Trophoblast cell (in vitro differentiated cells and primary cell): ENCODE data around the gene LRWD1.
"Not testable (repeated sequence)": the region's sequence is repeated elsewhere in the genome, so short reads cannot be mapped to it uniquely, and the experiment has no call there.

Experiments
- DNase-seq, 2 donors: peaks; one replicate each; pipeline ENCODE4 v3.0.0-alpha.2; 2016
- H2AFZ ChIP-seq: 2 replicates; pipeline ENCODE4 v1.6.1; 2013; ENCODE audit warnings: low read length, moderate library complexity, mild to moderate bottlenecking; ENCODE audit not compliant: insufficient read depth, poor library complexity
- H2AK5ac ChIP-seq: 2 replicates; pipeline ENCODE4 v1.6.1; 2013; ENCODE audit warnings: mild to moderate bottlenecking, low read length
- H2BK120ac ChIP-seq: 2 replicates; pipeline ENCODE4 v1.6.1; 2013; ENCODE audit warnings: low read length, mild to moderate bottlenecking, moderate library complexity; ENCODE audit not compliant: insufficient read depth, poor library complexity
- H2BK12ac ChIP-seq: 2 replicates; pipeline ENCODE4 v1.6.1; 2013; ENCODE audit warnings: mild to moderate bottlenecking, low read length, moderate library complexity
- H2BK5ac ChIP-seq: 2 replicates; pipeline ENCODE4 v1.6.1; 2013; ENCODE audit warnings: low read length, low read depth, moderate library complexity, mild to moderate bottlenecking; ENCODE audit not compliant: poor library complexity
- H3K14ac ChIP-seq: 2 replicates; pipeline ENCODE4 v1.6.1; 2013; ENCODE audit warnings: mild to moderate bottlenecking, low read length
- H3K18ac ChIP-seq: 2 replicates; pipeline ENCODE4 v1.6.1; 2013; ENCODE audit warnings: mild to moderate bottlenecking, low read length
- H3K23ac ChIP-seq: 2 replicates; pipeline ENCODE4 v1.6.1; 2013; ENCODE audit warnings: low read length
- H3K27ac ChIP-seq: 2 replicates; pipeline ENCODE4 v1.5.1; 2013; ENCODE audit warnings: low read depth, mild to moderate bottlenecking, inconsistent platforms, low read length, moderate library complexity
- H3K27me3 ChIP-seq: 2 replicates; pipeline ENCODE4 v1.6.1; 2013; ENCODE audit warnings: inconsistent platforms, mild to moderate bottlenecking, low read length, moderate library complexity; ENCODE audit not compliant: insufficient read depth
- H3K36me3 ChIP-seq, 2 experiments: 1 replicate in 1 of 2; 2 replicates in 1 of 2; pipeline ENCODE4 v1.6.1; 2013; ENCODE audit warnings: low read length in 2 of 2, mild to moderate bottlenecking in 2 of 2, moderate library complexity in 1 of 2; ENCODE audit not compliant: insufficient read depth in 2 of 2, control insufficient read depth in 1 of 2
- H3K4ac ChIP-seq: 2 replicates; pipeline ENCODE4 v1.6.1; 2013; ENCODE audit warnings: low read depth, mild to moderate bottlenecking, low read length, moderate library complexity
- H3K4me1 ChIP-seq, 2 experiments: 1 replicate in 1 of 2; 2 replicates in 1 of 2; pipeline ENCODE4 v1.6.1; 2013; ENCODE audit warnings: low read length in 2 of 2, mild to moderate bottlenecking in 2 of 2, moderate library complexity in 1 of 2; ENCODE audit not compliant: insufficient read depth in 2 of 2, control insufficient read depth in 1 of 2
- H3K4me2 ChIP-seq: 2 replicates; pipeline ENCODE4 v1.6.1; 2013; ENCODE audit warnings: inconsistent platforms, mild to moderate bottlenecking, low read length, moderate library complexity
- H3K4me3 ChIP-seq: 2 replicates; pipeline ENCODE4 v1.5.1; 2013; ENCODE audit warnings: mild to moderate bottlenecking, low read depth, low read length, inconsistent platforms
- H3K79me1 ChIP-seq: one replicate; pipeline ENCODE4 v1.6.1; 2013; ENCODE audit warnings: low read length
- H3K79me2 ChIP-seq: 2 replicates; pipeline ENCODE4 v1.6.1; 2013; ENCODE audit warnings: low read length, mild to moderate bottlenecking; ENCODE audit not compliant: control insufficient read depth, insufficient read depth, poor library complexity
- H3K9ac ChIP-seq: 2 replicates; pipeline ENCODE4 v1.6.1; 2013; ENCODE audit warnings: mild to moderate bottlenecking, low read length
- H3K9me3 ChIP-seq: 2 replicates; pipeline ENCODE4 v1.6.1; 2013; ENCODE audit warnings: low read depth, mild to moderate bottlenecking, control low read depth, inconsistent platforms, low read length; ENCODE audit not compliant: insufficient read depth
- H4K12ac ChIP-seq: 2 replicates; pipeline ENCODE4 v1.6.1; 2013; ENCODE audit warnings: low read depth, mild to moderate bottlenecking, low read length, moderate library complexity
- H4K8ac ChIP-seq: 2 replicates; pipeline ENCODE4 v1.6.1; 2013; ENCODE audit warnings: low read depth, mild to moderate bottlenecking, low read length, moderate library complexity
- H4K91ac ChIP-seq: one replicate; pipeline ENCODE4 v1.6.1; 2013; ENCODE audit warnings: low read depth, mild to moderate bottlenecking, low read length, moderate library complexity
- WGBS: extraction: QIAGEN DNeasy Blood & Tissue Kit; methylation state at CpG from one replicate; pipeline ENCODE4 v1.1.7; 2013; ENCODE audit warnings: missing lambda C conversion rate; ENCODE audit not compliant: insufficient read length, insufficient coverage; ENCODE audit errors: extremely low coverage; 5-methylcytosine and 5-hydroxymethylcytosine counted together

The LRWD1 gene

DNA sequence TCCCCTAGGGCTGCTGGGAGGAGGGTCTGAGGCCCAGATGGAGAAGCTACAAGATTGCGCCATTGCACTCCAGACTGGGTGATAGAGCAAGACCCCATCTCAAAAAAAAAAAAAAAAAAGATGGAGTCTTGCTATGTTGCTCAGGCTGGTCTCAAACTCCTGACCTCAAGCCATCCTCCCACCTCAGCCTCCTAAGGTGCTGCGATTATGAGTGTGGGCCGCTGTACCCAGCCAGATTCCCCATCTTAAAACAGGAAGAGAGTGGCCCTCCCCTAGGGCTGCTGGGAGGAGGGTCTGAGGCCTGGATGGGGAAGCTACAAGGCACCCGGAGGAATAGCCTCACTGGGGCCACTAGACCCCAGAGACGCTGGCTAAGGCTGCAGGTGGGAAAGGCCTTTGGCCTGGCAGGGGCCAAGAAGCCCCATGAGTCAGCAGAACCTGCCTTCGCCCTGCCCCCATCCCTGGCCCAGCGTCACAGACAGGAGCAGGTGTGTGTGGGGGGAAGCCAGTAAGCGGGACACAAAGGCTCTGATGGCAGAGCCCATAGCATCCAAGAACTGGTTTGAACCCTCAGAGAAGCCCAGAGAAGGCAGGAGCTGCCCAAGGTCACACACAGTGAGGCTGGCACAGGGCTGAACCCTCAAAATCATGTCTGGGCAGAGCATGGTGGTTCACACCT is 42.8 kb downstream of the LRWD1 start:
- H3K14ac ChIP-seq, H4K8ac ChIP-seq, H3K9me3 ChIP-seq, H2BK120ac ChIP-seq, H3K4me2 ChIP-seq, H3K4me1 ChIP-seq, H2BK5ac ChIP-seq, H2AK5ac ChIP-seq, H3K27ac ChIP-seq, H3K36me3 ChIP-seq, H3K4me3 ChIP-seq, H2BK12ac ChIP-seq, H3K23ac ChIP-seq, H2AFZ ChIP-seq, H4K91ac ChIP-seq, DNase-seq, H4K12ac ChIP-seq, H3K9ac ChIP-seq, H3K18ac ChIP-seq, H3K79me1 ChIP-seq, H3K4ac ChIP-seq, H3K79me2 ChIP-seq, H3K27me3 ChIP-seq: not testable (repeated sequence)
- WGBS = no CpG with 5 or more reads among the region's 8 CpGs

- H3K23ac ChIP-seq, H2BK5ac ChIP-seq, H3K79me2 ChIP-seq, H3K27ac ChIP-seq, H2AK5ac ChIP-seq, H3K4me3 ChIP-seq, H4K8ac ChIP-seq, H3K4me1 ChIP-seq, H2BK12ac ChIP-seq, H3K14ac ChIP-seq, H3K79me1 ChIP-seq, DNase-seq, H3K27me3 ChIP-seq, H4K12ac ChIP-seq, H2AFZ ChIP-seq, H3K9me3 ChIP-seq, H3K4me2 ChIP-seq, H3K18ac ChIP-seq, H2BK120ac ChIP-seq, H3K36me3 ChIP-seq, H3K4ac ChIP-seq, H3K9ac ChIP-seq, H4K91ac ChIP-seq: not testable (repeated sequence)
- no CpG with 5 or more reads among the region's 8 CpGs for WGBS
These were observed 45.8 kb downstream of the LRWD1 start for GRCh38 chr7:102510575-102510974.

- not testable (repeated sequence) for H3K4ac ChIP-seq, H3K36me3 ChIP-seq, H3K23ac ChIP-seq, H3K4me3 ChIP-seq, H2AFZ ChIP-seq, H4K91ac ChIP-seq, H2BK12ac ChIP-seq, H2AK5ac ChIP-seq, H3K79me2 ChIP-seq, DNase-seq, H2BK5ac ChIP-seq, H2BK120ac ChIP-seq, H3K27me3 ChIP-seq, H4K8ac ChIP-seq, H3K27ac ChIP-seq, H3K18ac ChIP-seq, H4K12ac ChIP-seq, H3K79me1 ChIP-seq, H3K14ac ChIP-seq, H3K9me3 ChIP-seq, H3K9ac ChIP-seq, H3K4me1 ChIP-seq, H3K4me2 ChIP-seq
- WGBS = no CpG with 5 or more reads among the region's 30 CpGs
These were observed 47.2 kb downstream of the LRWD1 start for GRCh38 chr7:102511860-102512522.

GRCh38 chr7:102512642-102513221 is 47.9 kb downstream of the LRWD1 start:
- not testable (repeated sequence) for H3K23ac ChIP-seq, H3K9ac ChIP-seq, H2BK120ac ChIP-seq, H2AK5ac ChIP-seq, H3K4me1 ChIP-seq, H3K36me3 ChIP-seq, H3K9me3 ChIP-seq, H3K27ac ChIP-seq, H2BK5ac ChIP-seq, H3K79me1 ChIP-seq, H3K4ac ChIP-seq, H3K27me3 ChIP-seq, H3K79me2 ChIP-seq, DNase-seq, H4K12ac ChIP-seq, H3K4me2 ChIP-seq, H3K4me3 ChIP-seq
- peak overlapping the region; percentile 54 for H3K18ac ChIP-seq
- no CpG with 5 or more reads among the region's 5 CpGs for WGBS
- H4K8ac ChIP-seq = peak overlapping the region; percentile 25
- H3K14ac ChIP-seq = peak overlapping the region; percentile 16
- H4K91ac ChIP-seq = peak overlapping the region; percentile 36
- H2BK12ac ChIP-seq = peak overlapping the region; percentile 15
- peak overlapping the region; percentile 52 for H2AFZ ChIP-seq
